ENCODE results near the gene TBC1D16.

Gene TBC1D16

GRCh38 chr17:79936641-79937381 lies 98.9 kb downstream of the TBC1D16 start:
- peak in 1 of 3 donors; percentile 19 for DNase-seq

GRCh38 chr17:79936050-79936449 lies 99.6 kb downstream of the TBC1D16 start:
- DNase-seq, result no peak

- DNase-seq, result no peak
These were observed 100.3 kb downstream of the TBC1D16 start for GRCh38 chr17:79935197-79935885.

GRCh38 chr17:79934653-79934970 lies 101.1 kb downstream of the TBC1D16 start:
- no peak for DNase-seq

- peak; percentile 87 to 89 (median 87) for DNase-seq
These were observed 101.6 kb downstream of the TBC1D16 start for GRCh38 chr17:79933863-79934652.

- peak; percentile 22 to 79 (median 69) for DNase-seq
These were observed 103.0 kb downstream of the TBC1D16 start for GRCh38 chr17:79932451-79933306.

- DNase-seq, result no peak
These were observed 103.8 kb downstream of the TBC1D16 start for GRCh38 chr17:79931817-79932309.

GRCh38 chr17:79930877-79931816 lies 104.5 kb downstream of the TBC1D16 start:
- peak; percentile 78 to 79 (median 78) for DNase-seq

- no peak for DNase-seq
These were observed 105.4 kb downstream of the TBC1D16 start for GRCh38 chr17:79930062-79930876.

- no peak for DNase-seq
These were observed 106.2 kb downstream of the TBC1D16 start for GRCh38 chr17:79929257-79930061.

- no peak for DNase-seq
These were observed 107.0 kb downstream of the TBC1D16 start for GRCh38 chr17:79928502-79929256.

- DNase-seq, result no peak
These were observed 107.8 kb downstream of the TBC1D16 start for GRCh38 chr17:79927688-79928501.

- DNase-seq, result no peak
These were observed 108.5 kb downstream of the TBC1D16 start for GRCh38 chr17:79927136-79927661.

GRCh38 chr17:79926605-79927135 lies 109.0 kb downstream of the TBC1D16 start:
- DNase-seq, result no peak

- DNase-seq, result no peak
These were observed 109.5 kb downstream of the TBC1D16 start for GRCh38 chr17:79926142-79926604.

- DNase-seq, result no peak
These were observed 110.3 kb downstream of the TBC1D16 start for GRCh38 chr17:79925242-79925957.

- DNase-seq, result no peak
These were observed 111.1 kb downstream of the TBC1D16 start for GRCh38 chr17:79924639-79924976.
